ENCODE data around the gene GNAS. TPM values are rescaled to one million over a fixed set of nuclear protein-coding genes. Genes with fewer than 3 reads are reported as not detected.

Gene GNAS
- total and polyA plus RNA-seq, 8 donors: 723 to 2,039 (median 1,898) TPM

- Histone ChIP-seq H3K27ac (no peak overlapping the region), H3K36me3 (no peaks in the 10 kb centered on the region), H3K4me1 (no peaks in the 10 kb centered on the region), H3K4me3 (no peak overlapping the region), H3K27me3 (peaks cover 0 to 11% of the 10 kb centered on the region in 2 donors), H3K9me3 (no peaks in the 10 kb centered on the region)
- ATAC-seq (peak; percentile 15), DNase-seq (no peak)
- intact Hi-C loops (cut with DNase I): no loop called here
- TF ChIP-seq, protein P1, sequence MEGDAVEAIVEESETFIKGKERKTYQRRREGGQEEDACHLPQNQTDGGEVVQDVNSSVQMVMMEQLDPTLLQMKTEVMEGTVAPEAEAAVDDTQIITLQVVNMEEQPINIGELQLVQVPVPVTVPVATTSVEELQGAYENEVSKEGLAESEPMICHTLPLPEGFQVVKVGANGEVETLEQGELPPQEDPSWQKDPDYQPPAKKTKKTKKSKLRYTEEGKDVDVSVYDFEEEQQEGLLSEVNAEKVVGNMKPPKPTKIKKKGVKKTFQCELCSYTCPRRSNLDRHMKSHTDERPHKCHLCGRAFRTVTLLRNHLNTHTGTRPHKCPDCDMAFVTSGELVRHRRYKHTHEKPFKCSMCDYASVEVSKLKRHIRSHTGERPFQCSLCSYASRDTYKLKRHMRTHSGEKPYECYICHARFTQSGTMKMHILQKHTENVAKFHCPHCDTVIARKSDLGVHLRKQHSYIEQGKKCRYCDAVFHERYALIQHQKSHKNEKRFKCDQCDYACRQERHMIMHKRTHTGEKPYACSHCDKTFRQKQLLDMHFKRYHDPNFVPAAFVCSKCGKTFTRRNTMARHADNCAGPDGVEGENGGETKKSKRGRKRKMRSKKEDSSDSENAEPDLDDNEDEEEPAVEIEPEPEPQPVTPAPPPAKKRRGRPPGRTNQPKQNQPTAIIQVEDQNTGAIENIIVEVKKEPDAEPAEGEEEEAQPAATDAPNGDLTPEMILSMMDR (IDR thresholded peaks at IDR 0.05): no peak
Measured at GRCh38 chr20:58871533-58872102, 19.1 kb downstream of the GNAS start.

DNA sequence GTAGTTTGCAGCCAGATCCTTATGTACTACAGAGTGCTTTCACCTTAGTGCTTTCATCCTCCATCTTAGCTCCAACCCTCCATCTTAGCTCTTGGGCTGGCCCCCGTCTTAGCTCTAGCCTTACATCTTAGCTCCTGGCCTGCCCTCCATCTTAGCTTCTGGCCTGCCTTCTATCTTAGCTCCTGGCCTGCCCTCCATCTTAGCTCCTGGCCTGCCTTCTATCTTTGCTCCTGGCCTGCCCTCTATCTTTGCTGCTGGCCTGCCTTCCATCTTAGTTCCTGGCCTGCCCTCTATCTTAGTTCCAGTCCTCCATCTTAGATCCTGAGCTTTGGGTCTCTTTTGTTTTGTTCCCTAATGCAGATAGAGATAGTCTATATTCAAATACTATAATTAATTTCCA, 22.0 kb downstream of the GNAS start:
- DNase-seq (no peak), ATAC-seq (no peak)
- Histone ChIP-seq H3K4me1 (no peaks in the 10 kb centered on the region), H3K9me3 (no peaks in the 10 kb centered on the region), H3K27me3 (no peaks in the 10 kb centered on the region), H3K4me3 (no peak overlapping the region), H3K27ac (no peak overlapping the region), H3K36me3 (no peaks in the 10 kb centered on the region)
- TF ChIP-seq, protein P1 (IDR thresholded peaks at IDR 0.05): no peak
- intact Hi-C loops (cut with DNase I): no loop called here

GRCh38 chr20:58875111-58875510, 22.6 kb downstream of the GNAS start:
- no peaks in the 10 kb centered on the region for H3K9me3 ChIP-seq
- intact Hi-C loops (cut with DNase I): no loop called here

GRCh38 chr20:58875541-58876134, 23.1 kb downstream of the GNAS start:
- Histone ChIP-seq H3K27me3 (no peaks in the 10 kb centered on the region), H3K4me3 (no peak overlapping the region), H3K4me1 (no peaks in the 10 kb centered on the region), H3K27ac (no peak overlapping the region), H3K9me3 (no peaks in the 10 kb centered on the region), H3K36me3 (no peaks in the 10 kb centered on the region)
- TF ChIP-seq, protein P1 (IDR thresholded peaks at IDR 0.05): no peak
- no peak for ATAC-seq
- intact Hi-C loops (cut with DNase I): no loop called here
- no peak for DNase-seq

More at GRCh38 chr20:58875111-58875510, 22.6 kb downstream of the GNAS start:
- no peak for ATAC-seq
- H3K36me3 ChIP-seq: no peaks in the 10 kb centered on the region
- no peaks in the 10 kb centered on the region for H3K27me3 ChIP-seq
- H3K4me1 ChIP-seq: no peaks in the 10 kb centered on the region
- DNase-seq: no peak
- TF ChIP-seq, protein P1 (IDR thresholded peaks at IDR 0.05): no peak
- H3K4me3 ChIP-seq: no peak overlapping the region
- no peak overlapping the region for H3K27ac ChIP-seq

DNA sequence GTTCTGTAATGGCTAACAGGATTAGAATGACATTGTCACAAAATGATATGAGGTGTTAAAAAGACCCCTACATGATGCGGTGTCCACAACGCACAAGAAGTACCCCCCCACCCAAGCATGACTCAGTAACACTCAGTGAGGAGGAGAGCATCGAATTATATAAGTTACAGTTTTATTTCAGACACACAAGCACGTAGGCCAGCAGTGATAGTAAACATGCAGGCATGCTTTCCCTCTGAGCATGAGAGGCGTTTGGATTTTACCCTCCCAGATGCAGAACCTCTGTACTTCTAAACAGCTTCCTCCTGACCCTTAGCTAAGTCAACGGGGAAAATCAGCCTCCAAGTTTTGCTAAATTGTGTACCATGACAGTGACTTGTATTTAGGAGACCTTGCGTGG, 23.9 kb downstream of the GNAS start:
- no peaks in the 10 kb centered on the region for H3K27me3 ChIP-seq
- H3K36me3 ChIP-seq: no peaks in the 10 kb centered on the region
- intact Hi-C loops (cut with DNase I): no loop called here
- H3K27ac ChIP-seq: no peak overlapping the region
- no peaks in the 10 kb centered on the region for H3K9me3 ChIP-seq
- TF ChIP-seq, protein P1 (IDR thresholded peaks at IDR 0.05): no peak
- H3K4me1 ChIP-seq: no peaks in the 10 kb centered on the region
- no peak overlapping the region for H3K4me3 ChIP-seq
- ATAC-seq (no peak), DNase-seq (no peak)

Measured in left lung (tissue), 10 donors.